Activated naive CD4-positive, alpha-beta T cell treated with anti-CD3 and anti-CD28 coated beads, Interleukin-2, amount 10 ng/mL, durations not matched to agents 7 days and 5 days (primary cell): Measurements from ENCODE around the gene SERTAD2.

Experiments used
- CTCF ChIA-PET: fragments of 350-600 bp; sonication (Branson Sonifier 250); formaldehyde crosslinking; loops from one replicate; lab custom pipeline; 2021; ENCODE audit warnings: antibody characterized with exemption; lab: Charles Lee
- DNase-seq: peaks from one replicate; pipeline ENCODE4 v3.0.0-alpha.2; 2020
- H3K27ac Mint-ChIP-seq: one replicate; pipeline ENCODE4 v1.8.0; 2021; ENCODE audit warnings: mild to moderate bottlenecking, moderate library complexity, mixed read lengths
- H3K27me3 Mint-ChIP-seq: one replicate; pipeline ENCODE4 v1.8.0; 2021; ENCODE audit warnings: mild to moderate bottlenecking, mixed read lengths
- H3K36me3 Mint-ChIP-seq: one replicate; pipeline ENCODE4 v1.8.0; 2021; ENCODE audit warnings: mixed read lengths
- H3K4me1 Mint-ChIP-seq: one replicate; pipeline ENCODE4 v1.8.0; 2021; ENCODE audit warnings: mixed read lengths
- H3K4me3 Mint-ChIP-seq: one replicate; pipeline ENCODE4 v1.8.0; 2021; ENCODE audit warnings: mild to moderate bottlenecking, moderate library complexity, mixed read lengths
- H3K9me3 Mint-ChIP-seq: one replicate; pipeline ENCODE4 v1.8.0; 2021; ENCODE audit warnings: mixed read lengths

Gene SERTAD2

GRCh38 chr2:64609942-64610281 is 43.8 kb downstream of the SERTAD2 start:
- Mint-ChIP-seq H3K9me3 (no peaks in the 10 kb centered on the region), H3K27me3 (peaks cover 46% of the 10 kb centered on the region), H3K36me3 (no peaks in the 10 kb centered on the region), H3K4me3 (peak overlapping the region; percentile 72), H3K27ac (no peak overlapping the region), H3K4me1 (peaks cover 33% of the 10 kb centered on the region)
- no peak for DNase-seq
- CTCF ChIA-PET, result interaction anchor here (0.9 to 2.1 kb wide), 8 partner anchors 12 to 294 kb away, joined by 3 to 8 read pairs (median 4); partner anchors contain the start of gene SERTAD2

- no peaks in the 10 kb centered on the region for H3K9me3 Mint-ChIP-seq
- H3K27ac Mint-ChIP-seq, result no peak overlapping the region
- peaks cover 45% of the 10 kb centered on the region for H3K27me3 Mint-ChIP-seq
- peak overlapping the region; percentile 72 for H3K4me3 Mint-ChIP-seq
- H3K4me1 Mint-ChIP-seq, result peaks cover 33% of the 10 kb centered on the region
- DNase-seq, result peak; percentile 75
- no peaks in the 10 kb centered on the region for H3K36me3 Mint-ChIP-seq
- CTCF ChIA-PET, result interaction anchor here (0.6 to 4.7 kb wide), 14 partner anchors 7 to 295 kb away, joined by 3 to 26 read pairs (median 4); partner anchors contain the start of gene SERTAD2
These were observed 44.3 kb downstream of the SERTAD2 start for GRCh38 chr2:64609227-64609941.

GRCh38 chr2:64608867-64609226 is 44.9 kb downstream of the SERTAD2 start:
- Mint-ChIP-seq H3K4me1 (peaks cover 33% of the 10 kb centered on the region), H3K36me3 (no peaks in the 10 kb centered on the region), H3K9me3 (no peaks in the 10 kb centered on the region), H3K27me3 (peaks cover 45% of the 10 kb centered on the region), H3K4me3 (peak overlapping the region; percentile 62), H3K27ac (no peak overlapping the region)
- no peak for DNase-seq
- CTCF ChIA-PET, result interaction anchor here (0.6 to 4.7 kb wide), 11 partner anchors 8 to 295 kb away, joined by 3 to 26 read pairs (median 3); partner anchors contain the start of gene SERTAD2

GRCh38 chr2:64607381-64608304 is 46.1 kb downstream of the SERTAD2 start:
- Mint-ChIP-seq H3K4me3 (peak overlapping the region; percentile 23), H3K27me3 (peaks cover 37% of the 10 kb centered on the region), H3K4me1 (peaks cover 33% of the 10 kb centered on the region), H3K27ac (peak overlapping the region; percentile 60), H3K36me3 (no peaks in the 10 kb centered on the region), H3K9me3 (no peaks in the 10 kb centered on the region)
- CTCF ChIA-PET, result interaction anchor here (0.7 to 4.7 kb wide), 17 partner anchors 9 to 266 kb away, joined by 3 to 26 read pairs (median 4); no protein-coding TSS in a partner anchor
- DNase-seq, result peak; percentile 18

GRCh38 chr2:64606479-64607363 is 47.0 kb downstream of the SERTAD2 start:
- CTCF ChIA-PET, result interaction anchor here (0.6 to 4.7 kb wide), 17 partner anchors 10 to 558 kb away, joined by 3 to 26 read pairs (median 4); no protein-coding TSS in a partner anchor
- no peak overlapping the region for H3K4me3 Mint-ChIP-seq
- peaks cover 30% of the 10 kb centered on the region for H3K27me3 Mint-ChIP-seq
- peaks cover 33% of the 10 kb centered on the region for H3K4me1 Mint-ChIP-seq
- H3K36me3 Mint-ChIP-seq, result no peaks in the 10 kb centered on the region
- peak; percentile 89 for DNase-seq
- peak overlapping the region; percentile 60 for H3K27ac Mint-ChIP-seq
- no peaks in the 10 kb centered on the region for H3K9me3 Mint-ChIP-seq

- Mint-ChIP-seq H3K4me3 (no peak overlapping the region), H3K27ac (peak overlapping the region; percentile 53), H3K9me3 (no peaks in the 10 kb centered on the region), H3K4me1 (peaks cover 33% of the 10 kb centered on the region), H3K27me3 (peaks cover 28% of the 10 kb centered on the region), H3K36me3 (no peaks in the 10 kb centered on the region)
- no peak for DNase-seq
- CTCF ChIA-PET, result interaction anchor here (0.6 to 4.7 kb wide), 7 partner anchors 10 to 558 kb away, joined by 3 to 26 read pairs (median 4); no protein-coding TSS in a partner anchor
These were observed 47.7 kb downstream of the SERTAD2 start for GRCh38 chr2:64605991-64606478.

GRCh38 chr2:64605026-64605471 is 48.7 kb downstream of the SERTAD2 start:
- Mint-ChIP-seq H3K4me1 (peaks cover 33% of the 10 kb centered on the region), H3K9me3 (no peaks in the 10 kb centered on the region), H3K4me3 (no peak overlapping the region), H3K27ac (no peak overlapping the region), H3K36me3 (no peaks in the 10 kb centered on the region), H3K27me3 (peaks cover 20% of the 10 kb centered on the region)
- peak; percentile 14 for DNase-seq
- CTCF ChIA-PET, result interaction anchor here (0.9 to 4.7 kb wide), 2 partner anchors 11 to 306 kb away, joined by 3 to 26 read pairs; no protein-coding TSS in a partner anchor

GRCh38 chr2:64604155-64604554 is 49.6 kb downstream of the SERTAD2 start:
- no peak overlapping the region for H3K27ac Mint-ChIP-seq
- CTCF ChIA-PET, result no interaction called here
- H3K9me3 Mint-ChIP-seq, result no peaks in the 10 kb centered on the region
- peaks cover 17% of the 10 kb centered on the region for H3K27me3 Mint-ChIP-seq
- DNase-seq, result peak; percentile 14
- H3K4me3 Mint-ChIP-seq, result no peak overlapping the region
- H3K36me3 Mint-ChIP-seq, result no peaks in the 10 kb centered on the region
- H3K4me1 Mint-ChIP-seq, result peaks cover 36% of the 10 kb centered on the region

- no peak overlapping the region for H3K27ac Mint-ChIP-seq
- peaks cover 25% of the 10 kb centered on the region for H3K4me1 Mint-ChIP-seq
- no peak overlapping the region for H3K4me3 Mint-ChIP-seq
- peaks cover 10% of the 10 kb centered on the region for H3K27me3 Mint-ChIP-seq
- CTCF ChIA-PET, result interaction anchor here (1.0 kb wide), 1 partner anchor 17 kb away, joined by 4 read pairs; no protein-coding TSS in a partner anchor
- no peaks in the 10 kb centered on the region for H3K9me3 Mint-ChIP-seq
- no peaks in the 10 kb centered on the region for H3K36me3 Mint-ChIP-seq
- DNase-seq, result peak; percentile 18
These were observed 51.3 kb downstream of the SERTAD2 start for GRCh38 chr2:64602436-64602835.

- no peaks in the 10 kb centered on the region for H3K36me3 Mint-ChIP-seq
- no peak overlapping the region for H3K27ac Mint-ChIP-seq
- H3K27me3 Mint-ChIP-seq, result peaks cover 10% of the 10 kb centered on the region
- peak; percentile 17 for DNase-seq
- H3K4me3 Mint-ChIP-seq, result no peak overlapping the region
- CTCF ChIA-PET, result no interaction called here
- peaks cover 20% of the 10 kb centered on the region for H3K4me1 Mint-ChIP-seq
- H3K9me3 Mint-ChIP-seq, result no peaks in the 10 kb centered on the region
These were observed 51.8 kb downstream of the SERTAD2 start for GRCh38 chr2:64601785-64602391.

- peak; percentile 3 for DNase-seq
- Mint-ChIP-seq H3K27me3 (peaks cover 10% of the 10 kb centered on the region), H3K4me3 (no peak overlapping the region), H3K27ac (no peak overlapping the region), H3K9me3 (no peaks in the 10 kb centered on the region), H3K4me1 (peaks cover 13% of the 10 kb centered on the region), H3K36me3 (no peaks in the 10 kb centered on the region)
- CTCF ChIA-PET, result interaction anchor here (1.2 to 1.9 kb wide), 2 partner anchors 137 to 272 kb away, joined by 3 to 5 read pairs; no protein-coding TSS in a partner anchor
These were observed 52.5 kb downstream of the SERTAD2 start for GRCh38 chr2:64601034-64601754.

GRCh38 chr2:64599469-64599868 is 54.2 kb downstream of the SERTAD2 start:
- H3K4me3 Mint-ChIP-seq, result no peak overlapping the region
- H3K9me3 Mint-ChIP-seq, result no peaks in the 10 kb centered on the region
- peaks cover 11% of the 10 kb centered on the region for H3K4me1 Mint-ChIP-seq
- CTCF ChIA-PET, result interaction anchor here (0.8 to 1.9 kb wide), 5 partner anchors 10 to 274 kb away, joined by 3 to 5 read pairs (median 3); no protein-coding TSS in a partner anchor
- peaks cover 10% of the 10 kb centered on the region for H3K27me3 Mint-ChIP-seq
- no peak overlapping the region for H3K27ac Mint-ChIP-seq
- no peaks in the 10 kb centered on the region for H3K36me3 Mint-ChIP-seq
- peak; percentile 26 for DNase-seq
